ENCODE results near the gene INPP5D.
"Not testable (repeated sequence)": the region's sequence is repeated elsewhere in the genome, so short reads cannot be mapped to it uniquely, and the experiment has no call there.

Gene INPP5D

DNA sequence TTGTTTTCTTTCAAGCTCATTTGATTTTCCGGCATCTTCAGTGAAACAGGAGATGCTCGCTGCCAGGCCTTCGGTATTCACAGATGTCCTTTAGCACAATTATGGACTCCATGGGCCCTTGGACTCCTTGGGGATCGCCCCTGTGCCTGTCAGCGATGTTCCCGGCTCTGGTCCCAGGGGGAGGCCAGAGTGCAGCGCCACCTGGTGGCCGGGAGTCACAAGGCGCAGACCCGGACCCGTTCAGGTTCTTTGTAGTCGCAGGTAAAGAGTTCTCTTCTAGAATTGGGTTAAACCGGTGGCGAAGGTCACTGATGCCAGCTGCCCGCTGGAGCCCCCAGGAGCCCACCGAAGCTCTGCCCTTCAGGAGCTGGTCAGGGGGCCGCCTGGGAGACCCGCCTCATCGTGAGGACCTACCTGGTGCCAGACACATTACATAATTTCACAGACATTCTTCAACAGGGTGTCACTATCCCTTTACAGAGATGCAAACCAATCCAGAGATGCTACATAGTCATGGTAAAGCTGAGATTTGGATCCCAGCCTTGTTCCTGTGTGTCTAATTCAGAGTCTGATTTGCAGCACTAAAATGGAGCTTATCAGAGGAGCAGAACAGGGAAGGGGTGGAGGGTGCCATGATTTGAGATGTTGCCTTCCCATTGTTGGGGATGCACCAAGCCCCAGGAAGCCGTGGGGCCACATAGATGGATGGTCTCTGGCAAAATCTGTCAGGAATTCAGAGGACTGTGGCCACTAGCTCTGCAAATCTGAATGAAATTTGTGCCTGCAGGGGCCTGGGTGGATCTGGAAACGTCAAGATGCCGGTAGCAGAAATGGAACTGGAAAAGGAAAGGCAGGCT is 6.0 kb upstream of the INPP5D start:
- no peak for DNase-seq (ENCODE audit: low read depth)

DNA sequence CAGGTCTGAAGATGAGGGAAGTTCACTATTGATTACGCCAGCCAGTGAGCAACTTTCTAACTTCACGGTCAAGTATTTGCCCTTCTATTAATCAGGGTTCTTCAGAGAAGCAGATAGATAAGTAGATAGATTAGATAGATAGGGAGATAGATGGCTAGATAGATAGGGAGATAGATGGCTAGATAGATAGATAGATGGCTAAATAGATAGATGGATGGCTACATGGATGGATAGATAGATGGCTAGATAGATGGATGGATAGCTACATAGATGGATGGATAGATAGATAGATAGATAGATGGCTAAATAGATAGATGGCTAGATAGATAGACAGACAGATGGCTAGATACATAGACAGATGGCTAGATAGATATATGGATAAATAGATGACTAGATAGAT is 4.8 kb upstream of the INPP5D start:
- no peak for DNase-seq (ENCODE audit: low read depth)

DNA sequence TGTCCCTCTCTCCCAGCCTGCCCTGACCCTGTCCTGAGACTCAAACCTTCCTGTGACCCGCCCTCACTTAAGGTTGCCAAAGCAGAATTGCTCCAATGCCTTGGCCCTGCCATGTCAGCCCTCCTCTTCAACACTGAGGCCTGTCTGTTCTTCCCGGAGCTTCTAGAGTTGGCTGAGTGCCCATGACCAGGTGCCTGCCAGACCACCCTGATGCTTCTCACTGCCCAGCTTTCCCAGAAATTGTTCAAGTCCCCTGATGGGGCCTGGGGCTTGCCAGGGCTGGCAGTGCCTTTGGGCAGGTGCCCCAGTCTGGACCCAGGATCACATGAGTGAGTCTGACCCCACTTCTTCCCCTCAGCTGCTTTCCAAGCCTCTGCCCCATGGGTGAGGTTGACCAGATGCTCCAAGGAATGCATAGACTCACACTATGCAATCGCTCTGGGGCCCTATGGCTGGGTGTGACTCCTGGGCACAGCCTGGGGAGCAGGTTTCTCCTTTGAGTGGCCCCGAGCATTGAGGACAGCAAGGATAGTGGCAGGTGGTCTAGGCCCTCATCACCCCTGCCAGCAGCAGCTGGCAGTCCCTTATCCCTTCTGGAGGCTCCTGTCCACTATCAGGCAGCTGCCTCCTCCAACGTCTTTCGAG is 3.1 kb upstream of the INPP5D start:
- DNase-seq (ENCODE audit: low read depth): no peak

DNA sequence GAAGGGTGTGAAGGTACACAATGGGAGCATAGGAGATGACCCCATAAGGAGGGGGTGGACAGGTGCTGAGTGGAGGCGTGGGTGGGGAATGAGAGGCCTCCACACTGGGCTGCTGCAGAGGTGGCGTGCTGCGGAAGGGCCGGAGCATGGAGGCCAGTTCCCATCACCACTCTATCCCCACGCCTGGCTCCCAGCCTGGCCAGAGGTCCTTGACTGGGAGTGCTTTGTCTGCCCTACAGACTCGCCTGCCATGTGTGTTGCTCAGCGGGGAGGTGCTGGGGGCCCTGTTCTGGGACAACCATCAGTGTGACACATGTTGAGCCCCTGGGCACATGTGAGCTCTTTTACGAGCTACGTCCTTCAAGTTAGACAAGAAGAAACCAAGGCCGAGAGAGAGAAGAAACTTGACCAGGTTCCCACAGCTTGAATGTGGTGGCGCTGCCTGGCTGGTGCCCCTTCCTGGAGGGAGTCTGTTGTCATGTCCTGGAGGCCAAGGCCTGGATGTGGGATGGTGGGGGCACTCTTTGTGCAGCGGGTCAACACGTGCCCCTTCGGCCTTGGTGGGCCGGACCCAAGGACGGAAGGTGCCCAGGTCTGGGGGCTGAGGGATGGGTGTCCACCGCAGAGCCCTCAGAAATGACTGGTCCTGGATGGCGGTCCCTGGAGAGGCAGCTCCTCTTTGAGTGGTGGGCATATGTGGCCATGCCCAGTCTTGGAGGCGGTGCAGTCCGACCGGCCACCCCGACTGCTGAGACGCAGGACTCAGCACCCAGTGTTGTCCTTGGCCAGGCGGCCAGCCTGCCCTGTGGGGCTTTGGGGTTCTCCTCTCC is 1.2 kb upstream of the INPP5D start:
- DNase-seq (ENCODE audit: low read depth): no peak

DNA sequence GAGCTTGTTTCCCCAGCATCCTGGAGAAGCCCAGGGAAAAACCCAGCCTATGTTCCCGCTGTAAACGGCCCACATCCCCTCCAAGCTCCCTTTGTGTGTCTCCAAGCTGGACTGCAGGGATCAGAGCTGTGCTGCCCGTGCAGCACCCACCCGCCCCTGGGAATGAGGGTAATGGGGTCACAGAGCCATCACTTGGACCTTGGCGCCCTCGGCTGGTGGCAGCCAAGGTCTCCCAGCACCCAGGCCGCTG is 670 bp upstream of the INPP5D start:
- DNase-seq (ENCODE audit: low read depth): no peak

DNA sequence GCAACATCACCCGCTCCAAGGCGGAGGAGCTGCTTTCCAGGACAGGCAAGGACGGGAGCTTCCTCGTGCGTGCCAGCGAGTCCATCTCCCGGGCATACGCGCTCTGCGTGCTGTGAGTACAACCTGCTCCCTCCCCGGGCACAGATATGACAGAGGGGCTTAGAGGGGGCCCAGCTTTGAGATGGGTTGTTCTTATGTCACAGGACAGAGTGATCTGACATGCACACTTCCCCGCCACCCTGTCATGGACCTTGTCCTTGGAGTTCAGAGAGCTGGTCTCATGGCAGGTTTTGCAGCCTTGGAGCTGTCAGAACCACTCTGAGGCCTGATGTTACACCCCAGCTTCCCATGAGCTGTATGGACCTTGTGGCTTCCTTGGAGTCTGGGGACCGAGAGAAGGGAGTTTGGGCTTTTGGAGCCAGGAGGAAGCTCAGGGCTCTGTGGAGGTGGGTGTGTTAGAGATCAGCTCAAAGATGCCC is 398 bp downstream of the INPP5D start:
- no peak for DNase-seq (ENCODE audit: low read depth)

DNA sequence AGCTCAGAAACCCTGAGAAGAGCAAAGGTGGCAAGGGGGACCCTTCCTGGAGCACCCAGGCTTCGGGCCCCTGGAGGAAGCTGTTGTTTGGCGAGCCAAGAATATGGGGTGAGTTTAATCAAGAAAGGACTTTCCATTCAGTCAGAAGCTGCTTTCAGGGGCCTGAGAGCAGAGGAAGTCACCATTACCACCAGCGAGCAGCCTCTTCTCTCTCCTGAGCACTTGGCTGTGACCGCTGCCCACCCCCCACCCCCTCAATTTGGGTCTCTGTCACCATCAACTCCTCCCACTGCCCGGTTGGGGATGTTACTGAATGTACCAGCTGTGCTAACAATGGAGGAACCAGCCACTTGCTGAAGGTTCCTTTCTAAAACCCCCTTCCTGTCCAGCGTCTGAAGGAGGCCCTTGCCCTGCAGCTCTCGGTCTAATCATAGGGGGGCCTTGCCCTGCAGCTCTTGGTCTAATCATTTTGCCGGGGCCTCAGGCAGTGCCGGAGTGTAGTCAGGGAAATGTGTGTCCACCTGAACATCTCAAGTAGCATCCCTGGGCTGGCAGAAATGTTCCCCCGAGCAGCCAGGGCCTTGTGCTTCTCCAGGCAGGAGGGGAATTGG is 943 bp downstream of the INPP5D start:
- no peak for DNase-seq (ENCODE audit: low read depth)

DNA sequence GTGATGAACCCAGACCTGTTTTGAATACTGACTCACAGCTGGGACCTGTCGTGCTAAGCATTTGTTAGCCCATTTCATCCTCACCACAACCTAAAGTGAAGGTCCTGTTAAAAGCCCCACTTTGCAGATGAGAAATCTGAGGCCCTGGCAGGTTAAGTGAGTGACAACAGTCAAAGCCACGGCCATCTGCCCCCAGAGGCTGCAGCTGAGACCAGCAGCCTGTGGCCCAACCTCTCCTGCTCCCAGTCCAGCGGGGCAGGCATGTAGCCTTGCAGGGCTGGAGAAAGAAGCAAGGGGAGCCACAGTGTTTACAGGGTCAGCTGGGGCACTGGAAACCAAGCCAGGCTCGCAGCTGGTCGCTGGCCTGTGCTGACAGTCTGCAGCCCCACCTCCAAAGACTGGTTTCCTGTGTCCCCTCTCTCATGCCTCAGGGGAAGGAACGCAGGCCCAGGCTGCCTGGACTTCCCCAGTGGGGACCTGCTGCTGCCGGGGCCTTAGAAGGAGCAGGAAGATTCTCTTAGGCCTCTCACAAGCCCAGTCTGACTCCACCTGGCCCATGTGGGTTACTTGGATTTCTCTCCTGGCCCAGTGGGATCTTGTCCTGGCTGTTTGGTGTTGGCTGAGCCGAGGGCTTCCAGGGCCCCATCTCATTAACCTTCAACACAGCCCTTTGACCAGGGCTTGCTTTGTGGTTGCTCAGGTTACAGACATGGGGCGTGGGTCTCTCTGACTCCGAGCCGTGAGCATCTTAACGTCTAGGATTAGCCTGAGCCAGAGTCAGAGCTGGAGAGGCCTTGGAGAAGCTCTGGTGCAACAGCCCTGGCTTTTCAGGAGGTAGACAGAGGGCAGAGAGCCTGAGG is 1.7 kb downstream of the INPP5D start:
- DNase-seq (ENCODE audit: low read depth): no peak

DNA sequence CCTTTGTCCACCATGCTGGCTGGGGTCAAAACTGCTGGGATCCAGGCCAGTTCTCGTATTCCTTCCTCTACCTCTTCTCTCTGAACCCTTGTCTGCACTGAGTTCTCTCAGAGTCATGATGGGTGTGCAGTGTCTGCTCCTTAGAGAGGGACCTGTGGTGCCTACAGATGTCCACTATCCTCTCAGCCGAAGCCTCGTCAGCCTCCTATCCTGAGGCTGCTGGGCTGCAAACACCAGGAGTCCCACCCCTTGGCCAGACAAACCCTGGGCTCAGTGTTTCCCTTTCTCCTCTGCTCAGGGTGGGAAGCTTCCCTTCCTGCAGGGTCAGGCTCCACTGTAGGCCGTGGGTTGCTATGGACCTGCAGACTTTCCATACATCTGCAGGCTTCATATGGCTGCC is 2.3 kb downstream of the INPP5D start:
- DNase-seq (ENCODE audit: low read depth): no peak

DNA sequence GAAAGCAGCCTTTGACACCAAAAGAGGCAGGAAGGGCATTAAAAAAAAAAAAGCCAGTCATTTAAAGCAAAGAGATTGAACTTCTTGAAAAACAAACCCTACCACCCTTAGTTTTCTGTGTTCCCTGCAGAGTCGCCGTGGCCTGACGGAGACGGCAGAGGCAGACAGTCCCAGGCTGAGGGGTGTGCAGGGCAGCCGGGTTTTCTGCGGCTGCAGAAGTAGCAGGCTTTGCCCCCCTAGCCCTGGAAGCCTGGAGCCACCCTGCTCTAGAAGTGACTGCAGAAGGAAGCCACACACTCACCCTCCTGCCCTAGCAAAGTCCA is 2.8 kb downstream of the INPP5D start:
- DNase-seq (ENCODE audit: low read depth): no peak

DNA sequence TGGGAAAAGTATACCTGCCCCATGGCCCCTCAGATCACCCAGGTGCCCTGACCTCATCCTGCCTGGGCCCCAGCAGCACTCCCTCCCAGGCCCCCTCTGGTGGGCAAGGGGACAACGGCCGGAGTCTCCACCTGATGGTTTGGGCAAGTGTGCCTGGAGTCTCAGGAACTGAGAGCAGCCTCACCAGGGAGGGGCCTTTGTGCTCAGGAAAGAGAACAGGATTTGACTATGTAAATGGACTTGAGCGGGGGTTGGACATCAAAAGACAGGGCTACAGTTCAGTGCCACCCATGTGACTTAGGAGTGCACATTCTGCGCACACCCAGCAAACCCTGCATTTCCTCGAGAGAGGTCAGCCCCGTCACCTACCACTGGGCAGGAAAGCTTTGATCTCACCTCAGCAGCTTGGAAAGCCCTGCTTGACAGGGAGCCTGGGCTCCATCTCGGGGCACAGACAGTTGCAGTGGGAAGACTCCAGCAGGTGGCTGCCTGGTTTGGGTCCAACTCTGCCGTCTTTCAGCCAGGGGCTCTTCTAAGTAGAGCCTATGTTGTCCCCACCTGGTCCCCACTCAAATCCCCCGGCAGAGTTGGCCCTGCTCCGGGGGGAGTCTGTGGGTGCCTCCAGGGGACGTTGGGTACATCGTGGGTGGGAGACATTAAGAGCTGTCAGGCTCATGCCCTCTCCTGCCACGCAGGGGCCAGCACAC is 3.3 kb downstream of the INPP5D start:
- no peak for DNase-seq (ENCODE audit: low read depth)

DNA sequence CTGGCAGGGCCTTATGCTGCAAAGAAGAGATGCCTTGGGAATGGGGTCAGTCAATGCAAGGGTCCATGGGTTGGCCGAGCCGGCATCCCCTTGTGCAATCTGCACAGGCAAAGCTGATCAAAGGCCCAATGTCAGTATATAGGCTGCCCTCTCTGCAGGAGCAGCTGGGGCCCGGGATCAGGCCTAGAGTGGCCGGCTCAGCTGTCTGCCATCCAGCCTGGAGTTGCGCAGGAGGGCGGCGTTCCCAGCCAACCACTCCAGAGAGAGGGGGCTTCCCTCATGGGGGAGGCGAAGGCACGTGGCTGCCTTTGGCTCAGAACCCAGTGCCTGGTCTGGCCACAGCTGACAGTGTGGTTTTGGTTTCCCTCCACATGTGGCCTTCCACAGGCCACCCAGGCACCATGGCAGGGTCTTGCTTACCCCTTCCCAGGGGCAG is 3.9 kb downstream of the INPP5D start:
- no peak for DNase-seq (ENCODE audit: low read depth)

DNA sequence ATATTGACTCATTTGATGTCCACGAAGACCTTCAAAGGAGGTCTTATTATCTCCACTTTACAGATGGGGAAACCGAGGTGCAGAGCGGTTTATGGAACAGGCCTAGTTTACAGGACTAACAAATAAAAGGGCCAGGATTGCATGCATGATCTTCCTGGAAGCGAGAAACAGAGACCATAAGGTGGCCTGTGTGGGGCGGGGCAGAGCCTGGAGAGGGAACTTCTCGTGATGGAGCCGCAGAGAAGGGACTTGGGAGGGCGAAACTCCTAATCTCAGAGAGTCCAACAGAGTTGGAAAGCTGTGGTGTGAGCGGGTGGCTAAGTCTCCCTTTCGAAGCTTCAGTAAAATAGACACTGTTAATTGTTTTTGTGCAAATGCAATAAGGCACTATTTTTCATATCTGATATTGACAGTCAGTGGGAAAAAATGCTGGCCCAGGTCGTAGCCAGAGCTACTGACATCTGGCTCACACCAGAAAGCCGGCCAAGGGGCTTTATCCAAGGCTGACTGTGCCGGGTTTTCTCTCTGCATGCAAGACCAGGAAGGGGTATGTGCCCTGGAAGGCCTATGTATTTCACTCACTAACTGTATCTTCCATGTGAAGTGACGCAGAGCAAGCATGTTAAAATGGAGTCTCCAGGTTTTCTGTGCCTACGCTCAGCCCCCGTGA is 4.5 kb downstream of the INPP5D start:
- no peak for DNase-seq (ENCODE audit: low read depth)

DNA sequence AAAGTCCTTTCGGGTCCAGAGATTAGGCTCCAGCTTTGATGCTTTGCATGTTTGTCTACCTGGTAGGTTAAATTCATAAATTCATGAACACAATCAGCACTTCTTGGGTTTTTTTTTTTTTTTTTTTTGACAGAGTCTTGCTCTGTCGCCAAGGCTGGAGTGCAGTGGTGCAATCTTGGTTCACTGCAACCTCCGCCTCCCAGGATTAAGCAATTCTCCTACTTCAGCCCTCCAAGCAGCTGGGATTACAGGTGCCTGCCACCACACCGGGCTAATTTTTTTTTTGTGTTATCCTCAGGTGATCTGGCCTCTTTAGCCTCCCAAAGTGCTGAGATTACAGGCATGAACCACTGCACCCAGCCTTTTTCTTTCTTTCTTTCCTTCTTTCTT is 5.1 kb downstream of the INPP5D start:
- not testable (repeated sequence) for DNase-seq (ENCODE audit: low read depth)

DNA sequence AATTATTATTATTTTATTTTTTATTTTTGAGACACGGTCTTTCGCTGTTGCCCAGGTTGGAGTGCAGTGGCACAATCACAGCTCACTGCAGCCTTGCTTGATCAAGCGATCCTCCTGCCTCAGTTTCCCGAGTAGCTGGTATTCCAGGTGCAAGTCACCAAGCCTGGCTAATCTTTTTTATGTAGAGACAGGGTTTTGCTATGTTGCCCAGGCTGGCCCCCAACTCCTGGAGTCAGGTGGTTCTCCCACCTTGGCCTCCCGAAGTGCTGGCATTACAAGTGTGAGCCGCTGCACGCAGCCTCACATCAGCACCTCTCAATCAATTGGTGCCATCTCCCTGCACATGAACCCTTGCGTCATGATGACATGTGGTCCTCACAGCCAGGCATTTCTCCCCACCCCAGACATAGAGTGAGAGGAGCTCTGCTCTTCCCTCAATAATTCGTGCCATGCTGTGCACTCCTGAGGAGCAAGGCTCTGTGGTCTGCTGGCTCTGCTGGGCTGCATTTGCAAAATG is 5.9 kb downstream of the INPP5D start:
- no peak for DNase-seq (ENCODE audit: low read depth)

DNA sequence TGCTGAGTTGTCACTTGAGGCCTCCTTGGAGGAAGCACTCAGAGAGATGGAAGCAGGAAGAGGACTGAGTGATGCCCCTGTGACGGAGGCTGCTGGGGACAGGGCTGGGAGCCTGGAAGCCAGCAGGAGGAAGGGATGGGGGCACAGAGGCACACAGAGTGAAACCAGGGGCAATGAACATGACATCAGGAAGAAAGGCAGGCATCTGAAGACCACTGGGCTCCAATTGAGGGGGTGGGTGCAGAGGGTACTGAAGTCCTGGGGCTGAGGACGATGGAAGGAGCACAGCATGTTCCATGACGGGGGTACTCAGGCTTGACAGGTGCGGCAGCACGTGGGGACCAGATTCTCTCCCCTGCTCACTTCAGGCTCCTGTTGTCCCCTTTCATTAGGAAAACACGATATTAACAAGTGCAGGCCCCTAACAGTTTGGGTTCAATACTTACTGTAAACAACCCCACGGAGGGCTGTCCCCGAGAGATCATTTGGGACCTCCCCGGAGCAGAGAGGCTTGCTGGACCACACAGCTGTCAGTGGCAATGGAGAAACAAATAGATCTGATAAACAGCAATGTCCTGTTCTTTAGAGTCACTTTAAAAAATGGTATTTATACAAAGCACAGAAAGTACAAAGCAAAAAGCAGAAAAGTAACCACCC is 8.7 kb downstream of the INPP5D start:
- no peak for DNase-seq (ENCODE audit: low read depth)

DNA sequence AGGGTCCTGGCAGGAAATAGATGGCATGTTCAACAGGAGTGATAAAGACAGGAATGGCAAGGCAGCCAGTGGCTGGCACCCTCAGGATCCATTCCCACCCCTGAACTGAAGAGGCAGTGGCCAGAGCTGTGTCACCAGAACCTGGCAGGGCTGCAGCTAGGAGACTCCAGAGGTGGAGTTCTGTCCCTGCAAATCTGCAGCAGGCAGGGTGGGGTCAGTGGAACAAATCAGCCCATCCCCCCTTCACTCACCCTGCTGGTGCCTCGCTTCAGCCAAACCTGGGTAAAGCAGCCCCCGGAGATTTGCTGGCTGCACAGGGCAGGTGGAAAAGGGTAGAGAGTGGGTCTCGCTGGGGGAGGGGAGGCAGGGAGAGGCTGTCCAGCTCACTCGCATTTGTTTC is 12.7 kb downstream of the INPP5D start:
- DNase-seq (ENCODE audit: low read depth): no peak

DNA sequence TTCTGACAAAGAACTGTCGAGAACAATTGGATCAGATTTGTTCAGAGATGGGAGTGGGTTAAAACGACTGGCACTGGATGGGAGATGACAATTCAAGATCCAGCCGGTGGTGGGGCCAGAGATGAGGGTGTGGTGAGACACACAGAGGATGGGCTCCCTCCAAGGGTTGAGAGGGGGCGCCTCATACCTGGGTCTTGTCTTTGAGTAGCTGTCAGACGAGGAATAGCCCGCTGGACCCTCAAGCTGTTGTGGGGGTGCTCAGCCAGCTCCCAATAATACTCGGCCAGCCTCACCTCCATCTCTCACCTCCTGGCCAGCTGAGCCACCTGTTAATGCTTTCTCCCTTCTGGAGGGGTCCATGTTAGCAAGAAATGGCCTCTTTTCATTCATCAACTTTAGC is 14.0 kb downstream of the INPP5D start:
- DNase-seq (ENCODE audit: low read depth): no peak

DNA sequence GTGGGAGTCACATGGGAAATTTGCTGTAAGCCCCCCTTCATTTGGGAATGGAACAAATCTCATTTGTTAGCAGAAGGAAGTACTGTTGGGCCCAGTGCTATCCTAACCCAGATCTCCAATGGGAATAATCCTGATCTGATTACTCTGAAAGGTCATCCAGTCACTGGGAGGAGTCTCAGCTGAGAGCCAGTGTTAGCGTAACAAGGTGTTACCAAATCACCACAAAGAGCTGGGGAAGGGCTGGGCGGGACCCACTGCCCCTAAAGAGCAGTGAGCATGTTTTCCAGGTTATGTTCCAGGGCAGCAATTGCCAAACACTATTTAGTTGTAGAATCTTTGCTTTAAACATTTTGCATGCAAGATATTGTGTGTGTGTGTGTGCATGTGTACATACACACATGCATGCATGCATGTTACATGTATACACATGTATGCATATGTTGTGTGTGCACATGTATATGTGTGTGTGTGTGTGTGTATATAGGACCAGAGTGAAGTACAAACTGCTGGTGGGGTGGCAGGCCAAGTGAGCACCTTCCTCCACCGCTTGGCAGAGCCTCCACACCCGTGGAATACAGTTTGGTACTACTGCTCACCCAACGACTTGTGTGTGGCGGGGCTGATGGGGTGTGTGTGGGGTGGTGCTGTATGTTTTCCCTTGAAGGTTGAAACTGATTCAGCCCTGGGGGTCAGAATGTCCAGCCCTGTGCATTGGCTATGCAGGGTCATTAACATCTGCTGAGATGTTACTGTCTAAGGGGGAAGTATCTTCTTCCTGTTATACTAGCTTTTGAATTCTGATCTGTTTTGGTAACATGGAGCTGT is 15.2 kb downstream of the INPP5D start:
- DNase-seq (ENCODE audit: low read depth): no peak

Data from GM04504 (cell line).